ENCODE data around the gene KRTAP3-3.

DNA sequence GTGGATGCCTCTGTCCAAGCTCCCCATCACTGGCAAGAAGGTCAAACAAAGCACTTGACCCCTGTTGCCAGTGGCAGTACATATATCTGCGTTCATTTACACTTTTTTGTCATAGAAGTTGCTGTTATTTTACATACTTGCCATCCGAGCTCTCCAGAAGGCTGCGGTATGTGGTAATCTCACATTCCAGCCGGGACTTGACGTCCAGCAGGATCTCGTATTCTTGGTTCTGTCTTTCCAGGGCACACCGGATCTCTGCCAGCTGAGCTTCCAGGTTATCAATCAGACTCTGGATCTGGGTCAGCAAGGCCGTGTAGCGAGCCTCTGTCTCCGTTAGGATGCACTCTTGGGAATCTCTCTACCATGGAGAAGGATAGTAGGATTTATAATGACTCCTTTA is 33.8 kb downstream of the KRTAP3-3 start:
- TF ChIP-seq, protein P1, sequence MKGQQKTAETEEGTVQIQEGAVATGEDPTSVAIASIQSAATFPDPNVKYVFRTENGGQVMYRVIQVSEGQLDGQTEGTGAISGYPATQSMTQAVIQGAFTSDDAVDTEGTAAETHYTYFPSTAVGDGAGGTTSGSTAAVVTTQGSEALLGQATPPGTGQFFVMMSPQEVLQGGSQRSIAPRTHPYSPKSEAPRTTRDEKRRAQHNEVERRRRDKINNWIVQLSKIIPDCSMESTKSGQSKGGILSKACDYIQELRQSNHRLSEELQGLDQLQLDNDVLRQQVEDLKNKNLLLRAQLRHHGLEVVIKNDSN (CRISPR knock-in tag; IDR thresholded peaks at IDR 0.05): no peak
- TF ChIP-seq, protein P2, sequence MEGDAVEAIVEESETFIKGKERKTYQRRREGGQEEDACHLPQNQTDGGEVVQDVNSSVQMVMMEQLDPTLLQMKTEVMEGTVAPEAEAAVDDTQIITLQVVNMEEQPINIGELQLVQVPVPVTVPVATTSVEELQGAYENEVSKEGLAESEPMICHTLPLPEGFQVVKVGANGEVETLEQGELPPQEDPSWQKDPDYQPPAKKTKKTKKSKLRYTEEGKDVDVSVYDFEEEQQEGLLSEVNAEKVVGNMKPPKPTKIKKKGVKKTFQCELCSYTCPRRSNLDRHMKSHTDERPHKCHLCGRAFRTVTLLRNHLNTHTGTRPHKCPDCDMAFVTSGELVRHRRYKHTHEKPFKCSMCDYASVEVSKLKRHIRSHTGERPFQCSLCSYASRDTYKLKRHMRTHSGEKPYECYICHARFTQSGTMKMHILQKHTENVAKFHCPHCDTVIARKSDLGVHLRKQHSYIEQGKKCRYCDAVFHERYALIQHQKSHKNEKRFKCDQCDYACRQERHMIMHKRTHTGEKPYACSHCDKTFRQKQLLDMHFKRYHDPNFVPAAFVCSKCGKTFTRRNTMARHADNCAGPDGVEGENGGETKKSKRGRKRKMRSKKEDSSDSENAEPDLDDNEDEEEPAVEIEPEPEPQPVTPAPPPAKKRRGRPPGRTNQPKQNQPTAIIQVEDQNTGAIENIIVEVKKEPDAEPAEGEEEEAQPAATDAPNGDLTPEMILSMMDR (IDR thresholded peaks at IDR 0.05): no peak
- no peak for TF ChIP-seq JUN (CRISPR knock-in tag; IDR thresholded peaks at IDR 0.05)
- no peak for TF ChIP-seq ELF4 (CRISPR knock-in tag; IDR thresholded peaks at IDR 0.05; ENCODE audit: low read depth)
- no peak for TF ChIP-seq FOXP1 (CRISPR knock-in tag; IDR thresholded peaks at IDR 0.05; ENCODE audit: borderline replicate concordance)
- TF ChIP-seq, protein P3, sequence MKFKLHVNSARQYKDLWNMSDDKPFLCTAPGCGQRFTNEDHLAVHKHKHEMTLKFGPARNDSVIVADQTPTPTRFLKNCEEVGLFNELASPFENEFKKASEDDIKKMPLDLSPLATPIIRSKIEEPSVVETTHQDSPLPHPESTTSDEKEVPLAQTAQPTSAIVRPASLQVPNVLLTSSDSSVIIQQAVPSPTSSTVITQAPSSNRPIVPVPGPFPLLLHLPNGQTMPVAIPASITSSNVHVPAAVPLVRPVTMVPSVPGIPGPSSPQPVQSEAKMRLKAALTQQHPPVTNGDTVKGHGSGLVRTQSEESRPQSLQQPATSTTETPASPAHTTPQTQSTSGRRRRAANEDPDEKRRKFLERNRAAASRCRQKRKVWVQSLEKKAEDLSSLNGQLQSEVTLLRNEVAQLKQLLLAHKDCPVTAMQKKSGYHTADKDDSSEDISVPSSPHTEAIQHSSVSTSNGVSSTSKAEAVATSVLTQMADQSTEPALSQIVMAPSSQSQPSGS (CRISPR knock-in tag; IDR thresholded peaks at IDR 0.05; ENCODE audit: borderline replicate concordance, low read depth): no peak
- TF ChIP-seq NR3C1 (CRISPR knock-in tag; conservative IDR thresholded peaks at IDR 0.05; ENCODE audit: low read depth): no peak
- TF ChIP-seq SMAD3 (CRISPR knock-in tag; IDR thresholded peaks at IDR 0.05; ENCODE audit: borderline replicate concordance): no peak
- TF ChIP-seq, protein P4, sequence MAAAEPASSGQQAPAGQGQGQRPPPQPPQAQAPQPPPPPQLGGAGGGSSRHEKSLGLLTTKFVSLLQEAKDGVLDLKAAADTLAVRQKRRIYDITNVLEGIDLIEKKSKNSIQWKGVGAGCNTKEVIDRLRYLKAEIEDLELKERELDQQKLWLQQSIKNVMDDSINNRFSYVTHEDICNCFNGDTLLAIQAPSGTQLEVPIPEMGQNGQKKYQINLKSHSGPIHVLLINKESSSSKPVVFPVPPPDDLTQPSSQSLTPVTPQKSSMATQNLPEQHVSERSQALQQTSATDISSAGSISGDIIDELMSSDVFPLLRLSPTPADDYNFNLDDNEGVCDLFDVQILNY (CRISPR knock-in tag; IDR thresholded peaks at IDR 0.05): no peak
- no peak for TF ChIP-seq ETV6 (CRISPR knock-in tag; IDR thresholded peaks at IDR 0.05)
- TF ChIP-seq, protein P5, sequence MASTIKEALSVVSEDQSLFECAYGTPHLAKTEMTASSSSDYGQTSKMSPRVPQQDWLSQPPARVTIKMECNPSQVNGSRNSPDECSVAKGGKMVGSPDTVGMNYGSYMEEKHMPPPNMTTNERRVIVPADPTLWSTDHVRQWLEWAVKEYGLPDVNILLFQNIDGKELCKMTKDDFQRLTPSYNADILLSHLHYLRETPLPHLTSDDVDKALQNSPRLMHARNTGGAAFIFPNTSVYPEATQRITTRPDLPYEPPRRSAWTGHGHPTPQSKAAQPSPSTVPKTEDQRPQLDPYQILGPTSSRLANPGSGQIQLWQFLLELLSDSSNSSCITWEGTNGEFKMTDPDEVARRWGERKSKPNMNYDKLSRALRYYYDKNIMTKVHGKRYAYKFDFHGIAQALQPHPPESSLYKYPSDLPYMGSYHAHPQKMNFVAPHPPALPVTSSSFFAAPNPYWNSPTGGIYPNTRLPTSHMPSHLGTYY (CRISPR knock-in tag; IDR thresholded peaks at IDR 0.05): no peak
- TF ChIP-seq, protein P6, sequence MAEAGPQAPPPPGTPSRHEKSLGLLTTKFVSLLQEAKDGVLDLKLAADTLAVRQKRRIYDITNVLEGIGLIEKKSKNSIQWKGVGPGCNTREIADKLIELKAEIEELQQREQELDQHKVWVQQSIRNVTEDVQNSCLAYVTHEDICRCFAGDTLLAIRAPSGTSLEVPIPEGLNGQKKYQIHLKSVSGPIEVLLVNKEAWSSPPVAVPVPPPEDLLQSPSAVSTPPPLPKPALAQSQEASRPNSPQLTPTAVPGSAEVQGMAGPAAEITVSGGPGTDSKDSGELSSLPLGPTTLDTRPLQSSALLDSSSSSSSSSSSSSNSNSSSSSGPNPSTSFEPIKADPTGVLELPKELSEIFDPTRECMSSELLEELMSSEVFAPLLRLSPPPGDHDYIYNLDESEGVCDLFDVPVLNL (CRISPR knock-in tag; IDR thresholded peaks at IDR 0.05; ENCODE audit: borderline replicate concordance, low read depth): no peak
- TF ChIP-seq, protein P7, sequence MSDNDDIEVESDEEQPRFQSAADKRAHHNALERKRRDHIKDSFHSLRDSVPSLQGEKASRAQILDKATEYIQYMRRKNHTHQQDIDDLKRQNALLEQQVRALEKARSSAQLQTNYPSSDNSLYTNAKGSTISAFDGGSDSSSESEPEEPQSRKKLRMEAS (CRISPR knock-in tag; IDR thresholded peaks at IDR 0.05): no peak

Data from WTC11 (cell line).